Measurements from ENCODE around the gene PSMC4.

Gene PSMC4

GRCh38 chr19:39970675-39971379 lies at the start of gene PSMC4:
TSS of gene PSMC4 (plus strand) at chr19:39971165. CDS start at chr19:39971203, 38 bp downstream.
- DNase-seq: peak; percentile 97 to 98

DNA sequence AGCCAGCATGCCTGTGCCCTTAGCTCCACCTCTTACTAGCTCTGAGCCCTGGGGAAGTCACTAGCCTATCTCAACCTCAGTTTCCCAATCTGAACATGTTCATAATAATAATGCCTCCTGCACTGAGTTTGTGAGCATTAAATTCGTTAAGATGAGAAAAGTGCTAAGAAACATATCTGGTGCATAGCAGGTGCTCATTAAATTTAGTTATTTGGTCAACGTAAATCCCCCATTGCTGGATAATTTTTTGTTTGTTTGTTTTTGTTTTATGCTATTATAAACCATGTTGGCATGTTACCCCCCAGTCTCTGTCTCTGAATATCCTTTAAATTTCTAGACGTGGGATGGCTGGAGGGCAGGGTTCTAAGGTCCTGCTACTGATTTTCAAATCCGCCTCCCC lies 47.1 kb upstream of the PSMC4 start:
- DNase-seq: no peak

GRCh38 chr19:39924389-39924788 lies 46.6 kb upstream of the PSMC4 start:
- DNase-seq: no peak

GRCh38 chr19:39924952-39925351 lies 46.0 kb upstream of the PSMC4 start:
- DNase-seq: no peak

- no peak for DNase-seq
Measured at GRCh38 chr19:39926170-39926760, 44.7 kb upstream of the PSMC4 start.

DNA sequence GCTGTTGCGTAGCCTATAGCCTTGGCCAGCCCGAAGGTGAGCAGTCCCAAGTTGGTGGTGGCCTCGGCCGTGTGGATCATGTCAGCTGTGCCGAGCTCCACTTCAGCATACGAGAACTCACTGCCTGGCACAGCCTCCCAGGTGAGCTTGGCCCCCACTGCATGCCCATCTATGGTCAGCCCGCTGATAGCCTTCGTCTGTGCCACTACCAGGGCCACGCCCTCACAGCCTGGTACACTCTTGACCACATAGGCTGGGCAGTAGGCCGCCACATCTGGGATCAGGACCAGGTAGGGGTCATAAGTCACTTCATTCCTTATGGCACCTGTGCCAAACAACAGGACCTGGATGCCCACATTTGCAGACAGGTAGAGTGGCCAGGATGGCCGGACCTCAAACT lies 43.9 kb upstream of the PSMC4 start:
- no peak for DNase-seq

- DNase-seq: no peak
Measured at GRCh38 chr19:39927524-39928356, 43.2 kb upstream of the PSMC4 start.

DNA sequence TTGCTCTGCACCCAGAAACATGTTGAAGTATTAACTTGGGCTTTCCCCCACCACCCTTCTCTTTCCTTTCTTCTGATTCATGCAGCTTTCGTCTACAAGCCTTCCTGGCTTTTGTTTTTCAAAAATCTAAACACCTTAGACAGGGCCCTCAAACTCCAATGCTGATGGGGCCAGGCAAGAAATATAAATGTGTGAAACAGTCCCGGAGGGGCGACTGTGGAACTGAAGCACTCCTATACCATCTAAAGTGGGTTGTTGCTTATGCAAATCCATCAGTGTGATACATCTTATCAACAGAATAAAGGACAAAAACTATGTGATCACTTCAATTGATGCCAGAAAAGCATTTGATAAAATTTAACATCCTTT lies 42.6 kb upstream of the PSMC4 start:
- no peak for DNase-seq

DNA sequence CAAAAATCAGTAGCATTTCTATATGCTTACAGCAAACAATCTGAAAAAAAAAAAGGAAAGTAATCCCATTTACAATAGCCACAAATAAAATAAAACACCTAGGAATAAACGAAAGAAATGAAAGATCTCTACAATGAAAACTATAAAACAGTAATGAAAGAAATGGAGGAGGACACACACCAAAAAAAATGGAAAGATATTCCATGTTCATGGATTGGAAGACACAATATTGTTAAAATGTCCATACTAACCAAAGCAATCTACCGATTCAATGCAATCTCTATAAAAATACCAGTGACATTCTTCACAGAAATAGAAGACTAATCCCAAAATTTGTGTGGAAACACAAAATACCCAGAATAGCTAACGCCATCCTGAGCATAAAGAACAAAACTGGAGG lies 41.2 kb upstream of the PSMC4 start:
- DNase-seq: no peak

DNA sequence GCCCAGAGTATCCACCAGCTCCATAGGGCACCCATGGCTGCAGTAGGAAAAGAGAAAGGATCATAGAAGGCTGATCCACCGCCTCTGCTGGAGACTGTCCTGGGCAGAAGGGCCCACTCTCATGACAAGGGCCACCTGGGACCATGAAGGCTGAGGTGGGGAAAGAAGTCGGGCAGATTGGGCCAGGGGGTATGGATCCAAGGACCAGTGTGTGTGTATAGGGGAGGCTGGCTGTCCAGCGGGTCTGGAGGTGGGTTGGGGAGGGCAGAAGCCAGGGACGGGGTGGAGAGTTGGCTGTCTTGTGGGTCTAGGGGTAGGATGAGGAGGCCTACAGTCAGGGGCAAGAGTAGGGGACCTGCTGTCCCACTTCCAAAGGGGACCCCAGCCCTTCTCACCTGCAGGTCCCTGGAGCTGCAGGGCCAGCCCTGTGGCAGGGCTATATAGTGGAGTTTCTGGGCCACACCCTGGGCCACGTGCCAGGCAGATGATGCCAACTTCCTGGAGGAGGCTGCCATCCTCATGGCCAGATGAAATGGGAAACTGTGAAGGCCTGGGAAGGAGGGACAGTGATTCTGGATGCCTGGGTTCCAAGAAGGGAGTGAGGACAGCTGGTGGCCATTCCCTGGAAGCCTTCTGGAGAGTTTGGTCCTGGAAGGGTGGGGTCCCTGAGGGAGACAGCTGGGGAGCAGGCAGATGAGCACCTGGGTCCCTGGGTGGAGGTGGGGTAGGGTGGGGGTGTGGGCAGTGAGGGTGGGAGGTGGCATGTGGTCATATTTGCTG lies 36.2 kb upstream of the PSMC4 start, which contains the start of gene FCGBP:
Gene FCGBP, minus strand, starts transcription at position 51 of the 780 bp plus-strand sequence.
- no peak for DNase-seq

GRCh38 chr19:39935364-39935661 lies 35.7 kb upstream of the PSMC4 start:
- no peak for DNase-seq

DNA sequence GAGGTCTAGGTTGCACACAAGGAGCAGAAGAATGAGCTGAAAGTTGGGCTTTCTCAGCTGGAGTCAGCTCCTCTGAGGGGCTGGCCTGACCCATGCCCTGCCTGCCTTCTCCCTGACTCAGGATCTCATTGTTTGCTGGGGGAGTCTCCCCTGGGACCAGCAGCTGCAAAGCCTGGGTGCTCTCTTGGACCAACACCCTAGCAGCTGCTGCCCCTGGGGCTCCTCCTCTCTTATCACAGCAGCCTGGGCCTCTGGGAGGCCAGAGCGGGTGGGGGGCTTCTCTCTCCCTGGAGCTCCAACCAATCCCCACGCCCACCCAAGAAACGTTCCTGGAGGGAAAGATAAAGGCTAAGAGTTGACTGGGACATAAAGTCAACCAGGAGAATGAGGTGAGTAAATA lies 34.9 kb upstream of the PSMC4 start:
- DNase-seq: no peak

DNA sequence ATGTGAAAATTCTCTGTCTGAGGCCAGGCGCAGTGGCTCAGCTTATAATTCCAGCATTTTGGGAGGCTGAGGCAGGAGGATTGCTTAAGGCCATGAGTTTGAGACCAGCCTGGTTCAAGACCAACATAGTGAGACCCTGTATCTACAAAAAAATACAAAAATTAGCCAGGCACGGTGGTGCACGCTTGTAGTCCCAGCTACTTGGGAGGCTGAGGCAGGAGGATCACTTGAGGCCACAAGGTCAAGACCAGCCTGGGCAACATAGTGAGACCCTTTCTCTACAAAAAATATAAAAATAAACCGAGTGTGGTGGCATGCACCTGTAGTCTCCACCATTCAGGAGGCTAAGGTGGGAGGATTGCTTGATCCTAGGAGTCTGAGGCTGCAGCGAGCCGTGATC lies 34.3 kb upstream of the PSMC4 start:
- no peak for DNase-seq

DNA sequence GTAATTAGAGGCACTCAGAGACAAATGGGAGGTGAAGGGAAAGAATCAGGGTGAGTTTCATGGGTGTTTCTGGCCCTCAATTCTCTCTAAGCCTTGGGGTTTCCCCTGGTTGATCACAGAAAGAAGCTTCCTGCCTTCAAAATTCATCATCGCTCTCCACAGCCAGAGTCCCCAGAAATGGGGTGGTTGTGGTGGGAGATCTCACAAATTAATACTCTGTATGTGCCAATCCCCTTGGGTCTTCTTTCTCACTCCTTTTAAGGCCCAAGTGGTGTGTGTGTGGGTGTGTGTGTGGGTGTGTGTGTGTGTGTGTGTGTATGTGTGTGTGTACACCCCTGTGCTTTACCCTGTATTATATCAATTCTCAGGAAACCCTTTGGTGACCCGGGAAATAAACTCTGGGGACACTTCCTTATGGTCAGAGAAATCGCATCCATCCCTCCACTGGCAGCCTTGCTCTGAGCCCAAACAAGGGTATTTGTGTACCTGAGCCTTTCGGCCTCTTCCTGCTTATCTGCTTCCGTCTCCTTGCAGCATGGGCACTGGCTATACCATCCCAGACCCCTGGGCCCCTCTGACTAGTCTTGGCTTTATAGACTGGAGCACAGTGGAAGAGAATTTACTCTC lies 33.8 kb upstream of the PSMC4 start:
- DNase-seq: peak; percentile 59 to 61

DNA sequence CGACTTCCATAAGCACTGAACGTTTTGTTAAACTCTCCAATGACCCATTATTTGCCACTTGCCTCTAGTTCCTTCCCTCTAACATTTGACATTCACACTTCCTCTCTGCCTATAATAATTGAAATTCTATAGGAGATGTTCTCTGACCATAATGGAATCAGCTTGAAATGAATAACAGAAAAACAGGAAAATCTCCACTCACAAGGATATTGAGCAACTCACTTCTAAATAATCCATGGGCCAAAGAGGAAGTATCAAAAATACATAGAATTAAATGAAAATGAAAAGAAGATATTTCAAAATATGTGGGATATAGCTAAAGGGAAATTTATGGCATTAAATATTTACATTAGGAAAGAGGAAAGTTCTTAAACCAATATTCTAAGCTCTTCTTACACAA lies 33.2 kb upstream of the PSMC4 start:
- no peak for DNase-seq

GRCh38 chr19:39939556-39939955 lies 31.4 kb upstream of the PSMC4 start:
- DNase-seq: no peak

DNA sequence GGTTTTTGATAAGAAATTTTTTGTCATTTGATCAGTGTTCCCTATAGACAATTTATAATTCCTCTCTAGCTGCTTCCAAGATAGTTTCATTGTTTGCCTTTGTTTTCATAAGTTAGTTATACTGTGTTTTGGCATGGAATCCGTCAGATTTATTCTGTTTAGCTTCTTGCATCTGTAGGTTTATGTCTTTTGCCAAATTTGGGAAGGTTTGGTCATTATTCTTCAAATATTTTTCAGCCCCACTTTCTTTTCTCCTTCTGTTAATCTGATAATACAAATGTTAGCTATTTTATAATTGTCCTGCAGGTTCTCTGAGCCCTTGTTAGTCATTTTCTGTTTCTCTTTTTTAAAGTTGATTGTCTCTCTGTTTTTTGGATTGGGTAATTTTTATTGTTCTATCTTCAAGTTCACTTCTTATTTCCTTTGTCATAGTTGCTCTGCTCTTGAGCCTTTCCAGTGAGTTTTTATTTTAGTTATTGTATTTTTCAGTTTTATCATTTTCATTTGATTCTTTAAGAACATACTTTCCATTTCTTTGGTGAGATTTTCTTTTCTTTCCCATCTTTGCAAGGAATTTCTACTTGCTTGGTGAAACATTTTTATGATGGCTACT lies 30.6 kb upstream of the PSMC4 start:
- no peak for DNase-seq

DNA sequence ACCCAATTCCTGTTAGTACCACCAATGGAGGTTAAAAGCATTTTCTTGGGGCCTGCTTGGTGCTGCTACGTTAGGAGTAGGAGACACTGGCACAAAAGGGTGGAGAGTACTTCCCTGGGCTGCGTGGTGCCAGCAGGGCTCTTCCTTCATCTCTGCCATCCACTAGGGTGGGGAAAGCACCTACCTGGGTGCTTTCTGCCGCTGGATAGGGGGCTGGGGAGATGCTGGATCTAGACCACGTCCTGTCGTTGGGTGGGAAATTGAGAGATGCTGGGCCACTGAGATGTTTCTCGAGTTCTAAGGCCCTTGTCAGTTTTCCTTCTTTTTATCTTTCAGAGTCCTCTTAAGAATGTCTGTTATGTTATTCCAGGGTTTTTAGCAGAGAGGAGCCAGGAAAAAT lies 29.8 kb upstream of the PSMC4 start:
- no peak for DNase-seq

DNA sequence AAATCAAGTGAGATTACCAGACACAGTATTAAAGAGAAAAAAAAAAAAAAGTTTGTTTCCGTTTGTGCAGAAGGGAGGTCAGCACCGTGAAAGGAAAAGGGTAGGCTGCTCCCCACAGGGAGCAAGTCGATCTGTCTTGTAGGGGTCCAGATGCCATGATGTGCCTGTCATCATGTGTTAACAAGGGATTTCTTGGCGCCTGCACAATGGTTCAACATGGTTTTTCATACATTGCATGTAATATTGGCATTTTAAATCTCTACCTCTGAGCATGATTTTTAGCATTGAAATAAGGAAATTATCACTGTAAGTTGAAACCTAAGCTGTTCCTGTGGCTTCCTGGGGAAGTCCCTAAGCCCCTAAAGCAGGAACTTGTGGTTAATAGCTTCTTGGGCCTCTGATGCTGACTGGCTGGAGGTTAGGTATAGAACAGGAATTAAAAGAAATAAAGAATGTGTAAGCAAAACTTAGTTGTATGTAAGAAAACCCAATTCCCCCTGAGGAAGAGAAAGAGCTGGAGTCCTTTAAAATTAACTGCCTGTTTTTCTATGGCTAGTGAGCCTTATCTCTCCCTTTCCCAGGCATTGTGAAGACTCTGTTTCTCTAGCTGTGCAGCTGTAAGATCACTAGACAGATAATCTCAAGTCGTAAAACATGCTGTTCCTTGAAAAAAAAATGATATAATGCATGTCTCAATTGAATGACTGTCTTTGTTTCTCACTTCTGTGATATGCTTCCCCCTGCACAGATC lies 29.2 kb upstream of the PSMC4 start:
- DNase-seq: peak; percentile 52 to 56

GRCh38 chr19:39942366-39942730 lies 28.6 kb upstream of the PSMC4 start:
- DNase-seq: no peak

- DNase-seq: no peak
Measured at GRCh38 chr19:39943586-39943985, 27.4 kb upstream of the PSMC4 start.

- no peak for DNase-seq
Measured at GRCh38 chr19:39946532-39946931, 24.4 kb upstream of the PSMC4 start.

Measured in activated CD4-positive, alpha-beta T cell treated with anti-CD3 and anti-CD28 coated beads for 4 hours (primary cell).